WTC11 (cell line): Measurements from ENCODE around the gene IMPDH2. TPM values are rescaled to one million over a fixed set of nuclear protein-coding genes. Genes with fewer than 3 reads are reported as not detected.
A peak's percentile ranks its signal among the peaks of the same experiment; 100 is the strongest.

Experiments
- ATAC-seq: fragments of 200-7000 bp; cut with Tn5 transposase; 2 replicates; pipeline ENCODE4 v1.10.0; 2021; ENCODE audit warnings: mild to moderate bottlenecking, moderate library complexity
- CTCF ChIA-PET: fragments of 300-600 bp; sonication (Branson Sonifier 250); formaldehyde crosslinking; loops from one replicate; lab custom pipeline; 2021; ENCODE audit warnings: antibody characterized with exemption; lab: Charles Lee
- POLR2A ChIA-PET: fragments of 350-600 bp; sonication (Branson Sonifier 250); formaldehyde crosslinking; loops from one replicate; lab custom pipeline; 2021; ENCODE audit warnings: antibody characterized with exemption; lab: Charles Lee
- DNase-seq: peaks from one replicate; pipeline ENCODE4 v3.0.0; 2021; ENCODE audit warnings: low spot score
- H3K27ac Mint-ChIP-seq: 2 replicates; pipeline ENCODE4 v1.8.0; 2021; ENCODE audit warnings: mixed read lengths
- H3K27me3 Mint-ChIP-seq: 2 replicates; pipeline ENCODE4 v1.8.0; 2021; ENCODE audit warnings: low read depth, mild to moderate bottlenecking, moderate library complexity, mixed read lengths
- H3K36me3 Mint-ChIP-seq: 2 replicates; pipeline ENCODE4 v1.8.0; 2021; ENCODE audit warnings: mixed read lengths
- H3K4me1 Mint-ChIP-seq: 2 replicates; pipeline ENCODE4 v1.8.0; 2022; ENCODE audit warnings: mixed read lengths
- H3K4me3 Mint-ChIP-seq: 2 replicates; pipeline ENCODE4 v1.8.0; 2021; ENCODE audit warnings: mild to moderate bottlenecking, moderate library complexity, mixed read lengths
- H3K9me3 Mint-ChIP-seq: 2 replicates; pipeline ENCODE4 v1.8.0; 2021; ENCODE audit warnings: mixed read lengths
- AR ChIP-seq: fragments of 250-450 bp; sonication (Bioruptor Pico); IDR thresholded peaks from 2 replicates; pipeline ENCODE4 v1.9.0; 2021; ENCODE audit warnings: mild to moderate bottlenecking
- ATF1 ChIP-seq: sonication (generic); formaldehyde crosslinking; IDR thresholded peaks from 2 replicates; pipeline ENCODE4 v1.8.1; 2023; ENCODE audit warnings: mild to moderate bottlenecking, moderate library complexity, missing genetic modification reagents
- CTCF ChIP-seq: fragments of 200-600 bp; IDR thresholded peaks from 2 replicates; pipeline ENCODE4 v1.8.0; 2022; ENCODE audit warnings: antibody characterized with exemption
- E2F4 ChIP-seq: sonication (generic); formaldehyde crosslinking; IDR thresholded peaks from 2 replicates; pipeline ENCODE4 v1.8.1; 2022; ENCODE audit warnings: low read depth, mild to moderate bottlenecking, moderate library complexity, missing genetic modification reagents, borderline replicate concordance
- ETV6 ChIP-seq: sonication (generic); formaldehyde crosslinking; IDR thresholded peaks from 2 replicates; pipeline ENCODE4 v1.8.1; 2022; ENCODE audit warnings: mild to moderate bottlenecking, missing genetic modification reagents
- GTF2I ChIP-seq: fragments of 250-450 bp; sonication (Bioruptor Pico); conservative IDR thresholded peaks from 2 replicates; pipeline ENCODE4 v1.4.0; 2021; ENCODE audit warnings: mild to moderate bottlenecking
- HMGA2 ChIP-seq: fragments of 250-450 bp; sonication (Bioruptor Pico); IDR thresholded peaks from 2 replicates; pipeline ENCODE4 v1.4.0; 2021; ENCODE audit warnings: mild to moderate bottlenecking, moderate library complexity
- HMGXB4 ChIP-seq: sonication (generic); formaldehyde crosslinking; IDR thresholded peaks from 2 replicates; pipeline ENCODE4 v1.8.1; 2023; ENCODE audit warnings: mild to moderate bottlenecking, moderate library complexity, missing genetic modification reagents
- IRF1 ChIP-seq: sonication (generic); formaldehyde crosslinking; IDR thresholded peaks from 2 replicates; pipeline ENCODE4 v1.8.0; 2023; ENCODE audit warnings: missing genetic modification reagents
- KAT7 ChIP-seq: sonication (generic); formaldehyde crosslinking; IDR thresholded peaks from 2 replicates; pipeline ENCODE4 v1.8.1; 2023; ENCODE audit warnings: missing genetic modification reagents, mild to moderate bottlenecking, borderline replicate concordance
- MAX ChIP-seq: sonication (generic); formaldehyde crosslinking; IDR thresholded peaks from 2 replicates; pipeline ENCODE4 v1.8.0; 2022; ENCODE audit warnings: mild to moderate bottlenecking, missing genetic modification reagents
- MLX ChIP-seq: sonication (generic); formaldehyde crosslinking; IDR thresholded peaks from 2 replicates; pipeline ENCODE4 v1.8.1; 2023; ENCODE audit warnings: mild to moderate bottlenecking, missing genetic modification reagents, moderate library complexity
- MYBL2 ChIP-seq: sonication (generic); formaldehyde crosslinking; IDR thresholded peaks from 2 replicates; pipeline ENCODE4 v1.8.1; 2023; ENCODE audit warnings: mild to moderate bottlenecking, moderate library complexity, missing genetic modification reagents
- NR3C1 ChIP-seq: sonication (generic); formaldehyde crosslinking; conservative IDR thresholded peaks from 2 replicates; pipeline ENCODE4 v1.8.1; 2023; ENCODE audit warnings: low read depth, mild to moderate bottlenecking, missing genetic modification reagents
- RELA ChIP-seq: sonication (generic); formaldehyde crosslinking; IDR thresholded peaks from 2 replicates; pipeline ENCODE4 v1.8.1; 2022; ENCODE audit warnings: missing genetic modification reagents, mild to moderate bottlenecking, borderline replicate concordance
- TP53 ChIP-seq: sonication (generic); formaldehyde crosslinking; IDR thresholded peaks from 2 replicates; pipeline ENCODE4 v1.8.1; 2023; ENCODE audit warnings: mild to moderate bottlenecking, missing genetic modification reagents
- ZBTB21 ChIP-seq: sonication (generic); formaldehyde crosslinking; IDR thresholded peaks from 2 replicates; pipeline ENCODE4 v1.8.1; 2023; ENCODE audit warnings: mild to moderate bottlenecking, missing genetic modification reagents, borderline replicate concordance
- ZMAT4 ChIP-seq: fragments of 250-450 bp; sonication (Bioruptor Pico); IDR thresholded peaks from 2 replicates; pipeline ENCODE4 v1.9.0; 2021; ENCODE audit warnings: mild to moderate bottlenecking
- ZNF138 ChIP-seq: sonication (generic); formaldehyde crosslinking; conservative IDR thresholded peaks from 2 replicates; pipeline ENCODE4 v1.8.1; 2022; ENCODE audit warnings: mild to moderate bottlenecking, moderate library complexity, missing genetic modification reagents
- ZNF219 ChIP-seq: sonication (generic); formaldehyde crosslinking; IDR thresholded peaks from 2 replicates; pipeline ENCODE4 v1.8.0; 2023; ENCODE audit warnings: missing genetic modification reagents, mild to moderate bottlenecking, borderline replicate concordance
- ZNF396 ChIP-seq: fragments of 250-450 bp; sonication (Bioruptor Pico); IDR thresholded peaks from 2 replicates; pipeline ENCODE4 v1.8.0; 2021; ENCODE audit warnings: mild to moderate bottlenecking, moderate library complexity, borderline replicate concordance
- total RNA-seq: library from RNA; stranded (reverse); gene quantifications from 3 replicates; pipeline ENCODE4 v1.2.3, GENCODE V29; 2021

The IMPDH2 gene
- total RNA-seq, 1 experiment from 2014 or later = 452 TPM

GRCh38 chr3:49018707-49019006 is 10.5 kb downstream of the IMPDH2 start:
- ChIA-PET POLR2A (interaction anchor here (1.6 to 3.6 kb wide), 4 partner anchors 11 to 75 kb away, joined by 3 to 40 read pairs (median 8); partner anchors contain the start of genes IMPDH2, P4HTM and WDR6), CTCF (interaction anchor here (2.3 to 8.2 kb wide), 2 partner anchors 12 to 30 kb away, joined by 21 to 101 read pairs; partner anchors contain the start of genes P4HTM and WDR6)
- TF ChIP-seq MYBL2 (CRISPR knock-in tag) (peak; percentile 13; the same call in 1 of the 2 replicates), KAT7 (CRISPR knock-in tag) (0 out of 2 replicates have a peak, but pooled peaks have one; percentile 4), HMGA2 (CRISPR knock-in tag) (no peak), NR3C1 (CRISPR knock-in tag) (no peak), ETV6 (CRISPR knock-in tag) (peak; percentile 14; the same call in 1 of the 2 replicates)
- no peaks in the 10 kb centered on the region for H3K27me3 Mint-ChIP-seq
- H3K4me1 Mint-ChIP-seq = peaks cover 25% of the 10 kb centered on the region
- no peak for DNase-seq
- peak overlapping the region; percentile 92 for H3K4me3 Mint-ChIP-seq
- H3K36me3 Mint-ChIP-seq = peaks cover 33% of the 10 kb centered on the region
- ATAC-seq = no peak
- H3K27ac Mint-ChIP-seq = peak overlapping the region; percentile 92
- H3K9me3 Mint-ChIP-seq = no peaks in the 10 kb centered on the region

- POLR2A ChIA-PET = interaction anchor here (0.5 to 3.6 kb wide), 6 partner anchors 11 to 75 kb away, joined by 3 to 40 read pairs (median 6); partner anchors contain the start of genes IMPDH2, P4HTM and WDR6
- Mint-ChIP-seq H3K36me3 (peaks cover 32% of the 10 kb centered on the region), H3K27ac (peak within 1 kb of the TSS; percentile 92), H3K4me3 (peak within 1 kb of the TSS; percentile 92), H3K27me3 (no peaks in the 10 kb centered on the region), H3K9me3 (no peaks in the 10 kb centered on the region), H3K4me1 (peaks cover 23% of the 10 kb centered on the region)
- CTCF ChIA-PET = interaction anchor here (0.5 to 8.2 kb wide), 3 partner anchors 11 to 574 kb away, joined by 3 to 101 read pairs (median 21); partner anchors contain the start of genes P4HTM and WDR6
- ATAC-seq (peak; percentile 5), DNase-seq (peak; percentile 78)
- TF ChIP-seq TP53 (peak; percentile 64; the same call in 1 of the 2 replicates), E2F4 (CRISPR knock-in tag) (no peak), RELA (0 out of 2 replicates have a peak, but pooled peaks have one; percentile 46), AR (CRISPR knock-in tag) (no peak), ZBTB21 (CRISPR knock-in tag) (0 out of 2 replicates have a peak, but pooled peaks have one; percentile 51), MAX (CRISPR knock-in tag) (peak; percentile 72), HMGA2 (CRISPR knock-in tag) (no peak), IRF1 (CRISPR knock-in tag) (no peak), ZNF138 (CRISPR knock-in tag) (peak; percentile 83; the same call in 1 of the 2 replicates), GTF2I (0 out of 2 replicates have a peak, but pooled peaks have one; percentile 39), ATF1 (CRISPR knock-in tag) (no peak), CTCF (no peak), HMGXB4 (CRISPR knock-in tag) (peak; percentile 69; the same call in 1 of the 2 replicates), MLX (no peak), ETV6 (CRISPR knock-in tag) (peak; percentile 86), ZMAT4 (CRISPR knock-in tag) (no peak), ZNF219 (no peak; the same call in 1 of the 2 replicates), ZNF396 (CRISPR knock-in tag) (no peak)
Observed at GRCh38 chr3:49017971-49018706, 11.1 kb downstream of the IMPDH2 start, which contains the start of gene DALRD3. DALRD3 (minus strand) TSS chr3:49018580; CDS start chr3:49018564, 16 bp downstream.
